GM18867 (cell line): ENCODE data around the gene GRIPAP1.
"Not testable (repeated sequence)": the region's sequence is repeated elsewhere in the genome, so short reads cannot be mapped to it uniquely, and the experiment has no call there.

Experiments
- ATAC-seq: cut with Tn5 transposase; IDR thresholded peaks from one replicate; pipeline ENCODE4 v1.9.1; 2021; ENCODE audit warnings: mild to moderate bottlenecking, moderate library complexity; ENCODE audit not compliant: unreplicated experiment

GRIPAP1 gene

GRCh38 chrX:48997455-48997854, 4.6 kb downstream of the GRIPAP1 start:
- no peak for ATAC-seq

GRCh38 chrX:48996969-48997368, 5.1 kb downstream of the GRIPAP1 start:
- ATAC-seq: no peak

GRCh38 chrX:48992341-48992740, 9.7 kb downstream of the GRIPAP1 start:
- ATAC-seq: no peak

GRCh38 chrX:48989483-48989882, 12.6 kb downstream of the GRIPAP1 start:
- ATAC-seq: no peak

- no peak for ATAC-seq
Observed at GRCh38 chrX:48983896-48984295, 18.2 kb downstream of the GRIPAP1 start.

- no peak for ATAC-seq
Observed at GRCh38 chrX:48983081-48983480, 19.0 kb downstream of the GRIPAP1 start.

GRCh38 chrX:48981178-48981577, 20.9 kb downstream of the GRIPAP1 start:
- no peak for ATAC-seq

- ATAC-seq: not testable (repeated sequence)
Observed at GRCh38 chrX:48980341-48980740, 21.7 kb downstream of the GRIPAP1 start.

GRCh38 chrX:48978226-48978625, 23.8 kb downstream of the GRIPAP1 start:
- no peak for ATAC-seq

GRCh38 chrX:48976086-48976485, 26.0 kb downstream of the GRIPAP1 start:
- ATAC-seq: no peak

GRCh38 chrX:48975541-48975940, 26.5 kb downstream of the GRIPAP1 start:
- ATAC-seq: no peak

- no peak for ATAC-seq
Observed at GRCh38 chrX:48975041-48975440, 27.0 kb downstream of the GRIPAP1 start.

GRCh38 chrX:48974574-48974973, 27.5 kb downstream of the GRIPAP1 start:
- ATAC-seq: no peak

- no peak for ATAC-seq
Observed at GRCh38 chrX:48974033-48974432, 28.0 kb downstream of the GRIPAP1 start.

GRCh38 chrX:48972220-48973164, 29.6 kb downstream of the GRIPAP1 start:
- no peak for ATAC-seq

GRCh38 chrX:48971249-48972219, 30.5 kb downstream of the GRIPAP1 start, which contains the start of gene KCND1:
Gene KCND1 (minus strand): TSS chrX:48971844. CDS start chrX:48970271, 1,573 bp downstream.
- no peak for ATAC-seq

- ATAC-seq: no peak
Observed at GRCh38 chrX:48969471-48969870, 32.6 kb downstream of the GRIPAP1 start.

- no peak for ATAC-seq
Observed at GRCh38 chrX:48968377-48968776, 33.7 kb downstream of the GRIPAP1 start.

GRCh38 chrX:48966796-48967579, 35.1 kb downstream of the GRIPAP1 start:
- no peak for ATAC-seq

- ATAC-seq: no peak
Observed at GRCh38 chrX:48965959-48966358, 36.1 kb downstream of the GRIPAP1 start.
